GM19043 (cell line): ENCODE data around the gene PRSS2.
"Not testable (repeated sequence)": the region's sequence is repeated elsewhere in the genome, so short reads cannot be mapped to it uniquely, and the experiment has no call there.

Source experiments
- ATAC-seq: cut with Tn5 transposase; IDR thresholded peaks from one replicate; pipeline ENCODE4 v1.9.1; 2021; ENCODE audit warnings: low read depth; ENCODE audit not compliant: unreplicated experiment

The PRSS2 gene

DNA sequence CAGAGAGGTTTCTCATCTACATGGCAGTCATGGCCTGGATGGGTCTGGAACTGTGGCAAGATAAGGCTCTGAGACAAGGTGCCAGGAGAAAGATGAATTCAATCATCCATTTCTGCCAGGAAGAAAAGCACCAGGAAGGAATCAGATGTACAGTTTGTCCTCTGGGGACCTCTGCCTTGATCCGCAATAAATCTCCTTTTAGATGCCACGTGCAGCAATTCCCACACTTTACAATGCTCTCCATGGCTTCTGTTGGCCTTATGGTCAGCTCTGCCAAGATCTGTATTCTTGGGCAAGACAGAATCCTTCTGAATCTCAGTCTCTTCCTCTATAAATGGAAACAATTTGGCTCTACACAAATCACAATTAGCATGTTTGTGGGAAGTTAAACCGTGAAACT lies 12.5 kb upstream of the PRSS2 start:
- ATAC-seq = not testable (repeated sequence)

DNA sequence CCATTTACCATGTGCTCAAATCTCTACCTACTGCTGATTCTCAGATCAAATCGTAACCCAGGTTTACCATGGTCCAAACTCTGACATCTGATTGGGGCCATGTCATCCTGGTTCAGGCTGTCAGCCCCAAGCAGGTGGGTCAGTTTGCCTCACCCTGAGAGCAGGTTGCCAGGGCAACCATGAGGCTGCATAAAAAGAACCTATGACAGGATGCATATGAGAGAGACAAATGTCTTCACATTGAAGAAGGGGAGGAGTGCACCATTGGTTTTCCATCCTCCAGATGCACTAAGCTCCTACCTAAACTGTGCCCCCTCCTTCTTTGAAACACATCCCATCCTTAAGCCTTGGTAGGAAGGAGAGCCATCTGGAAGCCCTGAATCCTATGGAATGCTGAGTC lies 11.3 kb upstream of the PRSS2 start:
- no peak for ATAC-seq

DNA sequence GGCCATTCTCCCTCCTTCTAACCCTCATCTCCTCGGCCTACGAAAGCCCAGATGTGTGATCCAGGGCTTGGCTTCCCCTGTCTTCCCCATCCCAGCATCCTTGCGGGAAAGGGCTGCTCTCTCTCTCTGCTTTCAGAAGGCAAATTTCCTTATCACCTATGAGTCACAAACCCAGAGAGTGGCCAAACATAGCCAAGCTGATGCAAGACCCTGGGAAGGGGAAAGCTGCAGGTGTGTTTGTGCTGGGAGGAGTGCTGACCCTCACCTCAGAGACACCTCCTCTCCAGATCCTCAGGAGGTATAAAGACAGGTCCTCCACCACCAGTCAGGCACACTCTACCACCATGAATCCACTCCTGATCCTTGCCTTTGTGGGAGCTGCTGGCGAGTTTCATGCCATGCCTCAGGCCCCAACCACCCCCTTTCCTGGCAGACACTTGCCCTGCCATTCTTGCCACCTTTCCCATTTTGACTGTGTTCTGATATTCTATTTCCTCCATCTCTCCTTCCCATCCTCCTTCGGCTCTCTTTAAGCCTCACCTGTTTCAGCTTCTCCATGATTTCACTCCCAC lies 10.6 kb upstream of the PRSS2 start:
- ATAC-seq = no peak

DNA sequence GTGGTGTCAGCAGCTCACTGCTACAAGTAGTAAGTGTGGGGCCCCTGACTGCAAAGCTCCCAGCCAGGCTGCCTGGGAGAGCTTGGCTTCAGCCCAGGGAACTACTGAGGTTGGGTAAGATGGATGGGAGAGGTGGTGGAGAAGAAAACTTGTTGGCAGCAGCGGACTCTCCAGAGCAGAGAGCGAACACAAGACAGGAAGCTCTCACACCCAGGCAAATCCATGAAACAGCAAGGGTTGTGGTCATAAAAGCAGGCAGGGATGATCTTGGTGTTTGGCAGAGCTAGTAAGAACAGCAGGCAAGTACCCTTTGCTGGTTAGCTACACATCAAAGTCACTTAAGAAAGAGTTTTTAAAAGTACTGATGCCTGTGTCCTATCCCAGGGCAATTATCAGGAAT lies 9.2 kb upstream of the PRSS2 start:
- ATAC-seq = not testable (repeated sequence)

DNA sequence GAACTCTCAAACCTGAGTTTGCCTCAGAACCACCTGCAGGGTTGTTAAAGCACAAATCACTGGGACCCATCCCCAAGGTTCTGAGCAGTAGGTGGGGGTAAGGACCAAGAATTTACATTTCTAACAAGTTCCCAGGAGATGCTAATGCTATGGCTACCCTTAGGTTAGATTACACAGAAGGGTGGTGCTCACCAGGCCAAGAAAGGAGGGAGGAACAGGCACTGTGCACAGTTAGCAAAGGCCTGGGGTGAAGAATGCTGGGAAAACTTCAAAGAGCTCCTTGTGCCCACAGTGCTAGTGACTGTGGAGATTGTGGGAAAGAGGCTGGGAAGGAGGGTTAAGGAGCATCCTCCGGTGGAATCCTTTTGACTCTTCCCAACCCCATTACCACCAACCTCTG lies 8.7 kb upstream of the PRSS2 start:
- no peak for ATAC-seq

DNA sequence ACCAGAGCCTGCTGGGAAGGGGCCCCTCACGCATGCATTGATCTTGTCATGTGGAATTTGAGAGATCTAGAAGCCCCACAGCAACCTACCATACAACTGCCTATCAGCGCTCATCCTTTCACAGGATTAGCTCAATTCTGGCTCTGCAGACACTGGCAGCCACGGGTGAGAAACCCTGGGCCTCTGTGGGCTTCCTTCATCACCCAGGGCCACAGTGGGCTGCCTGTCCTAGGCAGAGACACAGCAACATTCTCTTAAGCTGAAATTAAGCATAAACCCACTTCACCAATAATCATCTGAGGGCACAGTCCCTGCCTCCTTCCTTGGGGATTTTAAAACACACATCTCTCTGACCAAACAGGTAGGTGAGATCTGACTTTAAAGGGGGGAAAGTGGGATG lies 3.3 kb upstream of the PRSS2 start:
- ATAC-seq = no peak

DNA sequence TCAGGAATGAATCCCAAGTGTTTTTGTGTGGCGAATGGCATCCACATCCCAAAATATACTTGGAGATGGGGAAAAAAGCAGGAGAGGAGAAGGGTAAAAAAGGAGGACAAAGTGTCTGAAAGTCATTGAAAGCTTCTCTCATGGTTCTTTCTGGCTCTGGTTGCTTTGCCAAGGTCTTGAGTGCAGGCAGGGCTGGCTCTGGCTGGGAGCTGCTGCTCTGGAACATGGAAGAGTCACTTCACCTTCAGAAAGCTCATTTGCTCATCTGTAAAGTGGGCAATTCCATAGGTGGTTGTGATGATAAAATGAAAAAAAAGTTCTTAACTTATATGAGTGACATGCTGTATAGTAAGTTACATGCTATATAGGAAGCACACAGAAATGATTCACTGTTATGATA lies 2.9 kb upstream of the PRSS2 start:
- ATAC-seq = no peak

DNA sequence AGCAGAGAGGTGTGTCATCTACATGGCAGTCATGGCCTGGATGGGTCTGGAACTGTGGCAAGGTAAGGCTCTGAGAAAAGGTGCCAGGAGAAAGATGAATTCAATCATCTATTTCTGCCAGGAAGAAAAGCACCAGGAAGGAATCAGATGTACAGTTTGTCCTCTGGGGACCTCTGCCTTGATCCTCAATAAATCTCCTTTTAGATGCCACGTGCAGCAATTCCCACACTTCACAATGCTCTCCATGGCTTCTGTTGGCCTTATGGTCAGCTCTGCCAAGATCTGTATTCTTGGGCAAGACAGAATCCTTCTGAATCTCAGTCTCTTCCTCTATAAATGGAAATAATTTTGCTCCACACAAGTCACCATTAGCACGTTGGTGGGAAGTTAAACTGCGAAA lies 1.9 kb upstream of the PRSS2 start:
- not testable (repeated sequence) for ATAC-seq

DNA sequence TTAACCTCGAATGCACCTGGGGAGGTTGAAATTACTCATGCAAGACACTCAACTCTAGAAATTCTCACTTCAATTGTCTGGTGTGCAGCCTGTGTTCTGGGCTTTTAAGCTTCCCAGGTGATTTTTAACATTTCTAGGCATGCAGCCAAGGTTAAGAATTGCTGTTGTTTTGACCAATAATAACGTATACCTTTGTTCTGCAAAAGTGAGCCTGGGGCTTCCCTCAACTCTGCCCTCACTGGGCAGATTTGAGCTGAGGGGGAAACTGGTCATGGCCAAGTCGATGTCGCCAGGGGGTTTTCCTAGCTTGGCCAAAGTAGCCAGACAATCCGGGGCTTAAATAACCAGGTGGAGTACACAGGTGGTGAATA lies 568 bp downstream of the PRSS2 start:
- peak; percentile 90 for ATAC-seq

DNA sequence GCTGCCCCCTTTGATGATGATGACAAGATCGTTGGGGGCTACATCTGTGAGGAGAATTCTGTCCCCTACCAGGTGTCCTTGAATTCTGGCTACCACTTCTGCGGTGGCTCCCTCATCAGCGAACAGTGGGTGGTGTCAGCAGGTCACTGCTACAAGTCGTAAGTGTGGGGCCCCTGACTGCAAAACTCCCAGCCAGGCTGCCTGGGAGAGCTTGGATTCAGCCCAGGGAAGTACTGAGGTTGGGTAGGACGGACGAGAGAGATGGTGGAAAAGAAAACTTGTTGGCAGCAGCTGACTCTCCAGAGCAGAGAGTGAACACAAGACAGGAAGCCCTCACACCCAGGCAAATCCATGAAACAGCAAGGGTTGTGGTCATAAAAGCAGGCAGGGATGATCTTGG lies 1.3 kb downstream of the PRSS2 start:
- ATAC-seq = no peak

DNA sequence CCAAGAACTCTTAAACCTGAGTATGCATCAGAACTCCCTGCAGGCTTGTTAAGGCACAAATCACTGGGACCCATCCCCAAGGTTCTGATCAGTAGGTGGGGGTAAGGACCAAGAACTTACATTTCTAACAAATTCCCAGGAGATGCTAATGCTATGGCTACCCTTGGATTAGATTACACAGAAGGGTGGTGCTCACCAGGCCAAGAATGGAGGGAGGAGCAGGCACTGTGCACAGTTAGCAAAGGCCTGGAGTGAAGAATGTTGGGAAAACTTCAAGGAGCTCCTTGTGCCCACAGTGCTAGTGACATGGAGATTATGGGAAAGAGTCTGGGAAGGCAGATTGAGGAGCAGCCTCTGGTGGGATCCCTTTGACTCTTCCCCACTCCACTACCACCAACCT lies 1.9 kb downstream of the PRSS2 start:
- no peak for ATAC-seq

DNA sequence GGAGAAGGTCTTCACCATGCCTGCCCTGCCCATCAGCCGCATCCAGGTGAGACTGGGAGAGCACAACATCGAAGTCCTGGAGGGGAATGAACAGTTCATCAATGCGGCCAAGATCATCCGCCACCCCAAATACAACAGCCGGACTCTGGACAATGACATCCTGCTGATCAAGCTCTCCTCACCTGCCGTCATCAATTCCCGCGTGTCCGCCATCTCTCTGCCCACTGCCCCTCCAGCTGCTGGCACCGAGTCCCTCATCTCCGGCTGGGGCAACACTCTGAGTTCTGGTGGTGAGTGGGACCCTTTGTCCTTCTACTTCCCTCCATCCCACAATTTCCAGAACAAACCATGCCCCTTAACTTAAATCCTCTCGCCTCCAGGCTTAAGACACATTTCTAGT lies 2.5 kb downstream of the PRSS2 start:
- ATAC-seq = no peak

DNA sequence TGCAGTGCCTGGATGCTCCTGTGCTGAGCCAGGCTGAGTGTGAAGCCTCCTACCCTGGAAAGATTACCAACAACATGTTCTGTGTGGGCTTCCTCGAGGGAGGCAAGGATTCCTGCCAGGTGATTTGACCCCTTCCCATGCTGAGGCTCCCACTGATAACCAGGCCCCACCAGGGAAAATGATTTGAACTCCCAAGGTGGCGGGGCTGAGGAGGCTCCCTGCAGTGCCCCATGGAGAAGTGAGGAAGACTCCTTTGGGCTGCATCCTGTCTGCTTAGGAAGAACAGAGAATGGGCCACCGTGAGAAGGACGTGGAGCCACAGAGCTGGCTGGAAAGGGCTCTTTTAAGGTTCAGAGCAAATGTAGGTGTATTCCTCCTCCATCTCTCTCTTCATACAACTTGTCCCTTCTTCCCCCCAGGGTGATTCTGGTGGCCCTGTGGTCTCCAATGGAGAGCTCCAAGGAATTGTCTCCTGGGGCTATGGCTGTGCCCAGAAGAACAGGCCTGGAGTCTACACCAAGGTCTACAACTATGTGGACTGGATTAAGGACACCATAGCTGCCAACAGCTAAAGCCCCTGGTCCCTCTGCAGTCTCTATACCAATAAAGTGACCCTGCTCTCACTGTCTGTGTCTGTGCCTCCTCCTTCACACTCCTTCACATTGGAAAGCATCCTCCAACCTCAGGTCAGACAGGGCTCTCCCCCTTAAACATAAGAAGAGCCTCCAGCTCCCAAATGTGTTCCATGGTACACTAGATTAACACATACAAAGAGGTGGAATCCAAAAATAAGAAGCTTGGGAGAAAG lies 3.4 kb downstream of the PRSS2 start:
- no peak for ATAC-seq

DNA sequence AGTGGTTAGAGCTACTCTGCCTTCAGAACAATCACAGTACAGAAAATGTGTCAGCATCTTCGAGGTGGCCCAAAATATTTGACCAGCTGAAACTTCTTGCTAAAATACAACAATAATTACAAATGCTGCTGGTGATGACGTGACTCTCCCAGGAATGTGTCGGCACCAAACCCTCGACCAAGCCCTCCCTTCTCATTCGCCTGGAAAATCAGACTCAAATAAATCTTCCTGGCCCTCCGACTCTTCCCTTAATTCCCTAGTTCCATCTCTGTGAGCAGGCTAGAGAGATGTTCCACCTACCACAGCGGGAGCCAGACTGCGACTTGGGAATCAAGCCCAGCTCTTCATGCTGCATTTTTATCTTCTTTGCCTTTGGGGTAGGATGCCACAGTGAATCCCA lies 4.1 kb downstream of the PRSS2 start:
- no peak for ATAC-seq

DNA sequence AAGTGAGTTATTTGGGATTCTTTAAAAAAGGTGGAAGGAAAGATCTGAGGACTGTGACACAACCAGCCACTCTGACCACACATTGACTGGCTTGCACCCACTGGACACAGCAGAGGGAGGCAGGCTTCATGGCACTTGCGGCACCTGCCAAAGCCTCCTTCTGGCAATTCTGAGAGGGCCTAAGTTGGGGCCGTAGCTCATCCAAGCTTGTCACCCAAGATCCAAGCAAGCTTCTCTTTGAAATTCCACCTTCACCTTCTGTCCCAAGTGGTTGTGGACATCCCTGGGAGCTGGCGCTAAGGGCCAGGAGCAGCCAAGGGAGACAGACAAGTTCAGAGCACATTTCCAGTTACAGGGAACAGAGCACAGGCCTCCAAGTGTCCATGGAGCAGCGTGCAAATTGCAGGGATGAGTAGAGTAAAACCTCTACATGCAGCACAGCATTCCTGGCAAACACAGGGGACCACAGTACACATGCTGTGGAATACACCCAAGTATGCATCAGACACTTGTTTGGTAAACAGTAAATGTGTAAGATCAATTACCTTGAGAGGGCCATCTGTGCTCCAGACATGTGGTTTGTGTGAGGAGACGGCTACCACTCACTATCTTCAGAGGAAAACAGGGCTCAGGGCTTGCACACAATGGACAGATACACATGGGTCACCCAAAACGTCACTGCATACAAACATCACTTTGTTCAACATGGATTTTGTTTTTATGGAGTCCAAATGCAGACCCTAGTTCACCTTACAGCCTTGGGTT lies 4.8 kb downstream of the PRSS2 start:
- not testable (repeated sequence) for ATAC-seq

DNA sequence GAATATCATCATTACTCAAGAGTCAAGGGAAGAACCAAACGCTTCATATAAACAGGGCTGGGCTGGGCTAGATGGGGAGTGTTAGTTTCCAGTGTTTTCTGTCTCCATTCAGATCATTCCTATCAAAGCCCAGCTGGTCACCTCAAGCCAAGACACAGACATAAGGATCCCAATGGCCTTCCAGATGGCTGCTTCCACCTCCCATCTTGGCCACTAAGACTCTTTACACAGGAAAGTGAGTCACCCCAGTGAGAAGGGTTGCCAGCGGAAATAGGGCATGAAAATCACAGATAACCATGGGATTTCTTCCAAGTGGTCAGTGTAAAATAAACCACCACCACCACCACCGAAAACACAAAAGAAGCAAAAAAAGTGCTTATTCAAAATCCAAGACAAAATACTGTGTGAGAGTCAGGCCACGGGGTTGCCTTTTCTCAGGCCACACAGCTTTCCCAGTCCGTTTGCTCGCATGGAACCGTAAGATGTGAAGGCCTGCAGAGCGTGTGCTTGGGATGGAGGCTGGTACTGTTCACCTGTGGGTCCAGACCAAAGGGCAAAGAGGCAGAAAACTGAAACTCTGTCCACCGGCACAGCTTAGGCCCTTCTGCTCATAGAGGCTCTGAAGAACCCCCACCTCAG lies 5.6 kb downstream of the PRSS2 start:
- ATAC-seq = no peak

DNA sequence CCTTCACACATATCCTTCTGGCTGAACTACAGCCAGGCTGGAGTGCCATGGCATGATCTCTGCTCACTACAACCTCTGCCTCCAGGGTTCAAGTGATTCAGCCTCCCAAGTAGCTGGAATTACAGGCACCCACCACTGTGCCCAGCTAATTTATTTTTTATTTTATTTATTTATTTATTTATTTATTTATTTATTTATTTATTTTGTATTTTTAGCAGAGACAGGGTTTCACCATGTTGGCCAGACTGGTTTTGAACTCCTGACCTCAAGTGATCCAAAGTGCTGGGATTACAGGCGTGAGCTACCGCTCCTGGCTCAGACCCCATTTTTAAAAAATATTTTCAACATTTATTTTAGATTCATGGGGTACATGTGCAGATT lies 6.1 kb downstream of the PRSS2 start:
- ATAC-seq = not testable (repeated sequence)

DNA sequence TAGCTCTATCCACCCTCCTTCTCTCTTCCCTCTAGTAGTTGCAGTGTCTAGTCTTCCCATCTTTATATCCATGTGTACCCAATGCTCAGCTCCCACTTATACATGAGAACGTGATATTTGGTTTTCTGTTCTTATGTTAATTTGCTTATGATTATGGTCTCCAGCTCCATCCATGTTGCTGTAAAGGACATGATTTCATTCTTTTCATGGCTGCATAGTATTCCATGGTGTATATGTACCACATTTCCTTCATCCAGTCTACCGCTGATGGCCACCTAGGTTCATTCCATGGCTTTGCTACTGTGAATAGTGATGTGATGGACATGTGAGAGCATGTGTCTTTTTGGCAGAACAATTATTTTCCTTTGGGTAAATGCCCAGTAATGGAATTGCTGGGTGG lies 6.5 kb downstream of the PRSS2 start:
- ATAC-seq = no peak

DNA sequence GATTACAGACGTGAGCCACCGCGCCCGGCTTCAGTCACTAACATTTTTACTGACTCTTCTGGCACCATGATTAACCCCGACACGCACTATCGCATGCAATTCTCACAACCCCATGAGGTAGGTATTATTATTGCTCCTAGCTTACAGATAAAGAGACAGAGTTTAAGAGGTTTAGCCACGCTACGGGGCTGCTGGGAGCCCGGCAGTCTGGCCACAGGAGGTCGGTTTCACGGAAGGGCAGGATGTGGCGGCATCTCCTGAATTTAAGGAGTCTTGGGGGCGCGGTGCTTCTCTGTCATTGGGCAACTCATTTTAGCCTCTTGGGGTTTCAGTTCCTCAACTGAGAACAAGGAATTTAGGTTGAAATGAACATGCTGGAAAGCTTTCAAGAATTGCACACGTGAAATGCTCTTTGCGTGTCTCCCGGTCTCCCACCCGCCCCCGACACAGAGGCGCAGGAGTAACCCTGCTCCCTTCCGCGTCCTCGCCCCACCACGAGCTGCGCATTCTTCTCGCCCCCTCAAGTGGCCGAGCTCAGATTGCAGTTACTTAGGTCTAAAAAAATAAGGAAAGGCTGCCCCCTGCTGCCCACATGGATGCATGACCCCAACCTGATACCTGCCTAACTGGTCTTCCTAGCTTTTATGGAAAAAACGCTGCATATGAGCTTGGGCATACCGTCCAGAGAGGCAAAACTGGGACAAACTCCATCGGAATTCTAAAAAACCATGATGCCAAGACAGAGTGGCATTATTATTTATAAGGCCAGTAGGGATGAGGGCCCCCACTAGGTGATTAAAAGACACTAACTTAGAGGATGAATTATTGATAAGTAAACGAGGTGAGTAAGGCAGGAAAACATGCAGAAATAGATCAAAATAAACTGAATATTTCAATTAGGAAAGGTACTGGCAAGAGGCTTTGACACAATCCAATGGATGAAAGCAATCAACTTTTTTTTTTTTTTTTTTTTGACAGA lies 12.4 kb downstream of the PRSS2 start:
- ATAC-seq = peak; percentile 91

DNA sequence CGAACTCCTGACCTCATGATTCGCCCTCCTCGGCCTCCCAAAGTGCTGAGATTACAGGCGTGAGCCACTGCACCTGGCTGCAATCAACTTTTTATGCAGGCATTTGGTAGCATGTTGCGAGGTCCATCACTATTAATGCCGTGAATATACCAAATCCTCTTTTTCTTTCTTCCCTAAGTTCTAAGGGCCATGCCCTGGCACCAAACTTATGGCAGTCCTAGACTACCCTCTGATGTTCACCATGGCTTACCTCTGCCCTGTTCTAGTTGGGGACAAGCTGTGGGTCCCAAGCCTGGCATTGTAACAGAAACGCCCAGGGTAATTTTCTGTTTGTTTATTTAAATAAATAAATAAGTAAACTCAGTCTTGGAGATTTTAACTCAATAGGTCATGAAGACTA lies 13.3 kb downstream of the PRSS2 start:
- no peak for ATAC-seq
